ENCODE data around the gene EGLN3. TPM values are rescaled to one million over a fixed set of nuclear protein-coding genes. Genes with fewer than 3 reads are reported as not detected.
"Not testable (repeated sequence)": the region's sequence is repeated elsewhere in the genome, so short reads cannot be mapped to it uniquely, and the experiment has no call there.

EGLN3 gene
- total RNA-seq, 5 donors from 2014 or later (not counting 1 experiment from before 2014, with no cell fraction given) = 3.8 to 15.1 (median 7.6) TPM

DNA sequence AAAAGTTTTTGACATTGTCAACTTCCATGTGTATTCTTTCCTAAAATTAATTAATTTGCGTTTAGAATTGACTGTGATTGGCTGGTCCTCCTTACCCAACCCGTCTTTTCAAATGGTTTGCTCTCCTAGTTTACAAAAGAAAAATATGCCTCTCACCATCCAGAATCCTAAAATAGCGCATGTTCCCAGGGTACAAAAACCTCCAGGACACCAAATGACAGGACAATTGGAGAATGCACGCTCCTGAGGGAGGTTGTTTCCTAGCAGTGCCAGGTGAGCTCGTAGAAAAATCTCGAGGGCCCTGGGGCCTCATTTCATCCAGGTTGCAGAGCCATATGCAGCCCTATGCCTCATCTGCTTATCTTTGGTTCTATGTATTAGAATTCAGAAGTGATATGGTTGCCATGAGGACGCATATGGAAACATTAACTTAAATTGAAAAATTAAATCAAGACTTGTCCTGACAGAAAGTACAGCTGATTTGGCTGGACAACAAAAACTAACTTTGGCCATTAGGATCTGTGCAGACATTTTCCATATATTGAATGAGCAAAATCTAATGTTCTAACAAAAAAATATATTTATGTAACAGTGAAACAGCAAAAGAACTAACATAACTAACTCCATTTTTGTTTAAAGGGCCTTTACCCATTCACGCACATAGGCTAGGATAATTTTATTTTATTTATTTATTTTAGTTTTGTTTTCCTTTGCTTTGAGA, 28.2 kb upstream of the EGLN3 start:
- ATAC-seq (replicated peaks in 1 of 4) (no peak), DNase-seq (no peak)
- H3K4me3 Mint-ChIP-seq = no peak overlapping the region
- H3K27me3 Mint-ChIP-seq = peaks cover 0 to 2% of the 10 kb centered on the region in 2 donors
- peaks cover 3 to 12% (median 11%) of the 10 kb centered on the region in 3 donors for H3K4me1 Mint-ChIP-seq
- 100% methylated on average over 1 of the region's 8 CpGs for WGBS (ENCODE audit: insufficient coverage)
- Histone ChIP-seq H3K9me3 (no peaks in the 10 kb centered on the region), H3K4me1 (ENCODE audit: control insufficient read depth in 1 of 2, extremely low read depth in 1 of 2, insufficient read depth in 2 of 2, low read length in 2 of 2) (no peaks in the 10 kb centered on the region), H3K27me3 (replicated peaks in 1 of 2; ENCODE audit: control insufficient read depth in 2 of 2, extremely low read depth in 1 of 2, insufficient read depth in 2 of 2, low read length in 1 of 2) (no peaks in the 10 kb centered on the region), H3K4me3 (ENCODE audit: control insufficient read depth in 1 of 2, extremely low read depth in 1 of 2, low read length in 1 of 2) (no peak overlapping the region), H3K27ac (ENCODE audit: low read length) (no peak overlapping the region), H3K36me3 (ENCODE audit: control insufficient read depth in 2 of 2, extremely low read depth in 1 of 2, insufficient read depth in 1 of 2, low read length in 1 of 2) (no peaks in the 10 kb centered on the region)
- H3K36me3 Mint-ChIP-seq = no peaks in the 10 kb centered on the region
- no peak overlapping the region for H3K27ac Mint-ChIP-seq
- H3K9me3 Mint-ChIP-seq = peaks cover 0 to 2% (median 0%) of the 10 kb centered on the region in 3 donors
- POLR2A ChIA-PET = no interaction called here
- CTCF ChIA-PET = no interaction called here

DNA sequence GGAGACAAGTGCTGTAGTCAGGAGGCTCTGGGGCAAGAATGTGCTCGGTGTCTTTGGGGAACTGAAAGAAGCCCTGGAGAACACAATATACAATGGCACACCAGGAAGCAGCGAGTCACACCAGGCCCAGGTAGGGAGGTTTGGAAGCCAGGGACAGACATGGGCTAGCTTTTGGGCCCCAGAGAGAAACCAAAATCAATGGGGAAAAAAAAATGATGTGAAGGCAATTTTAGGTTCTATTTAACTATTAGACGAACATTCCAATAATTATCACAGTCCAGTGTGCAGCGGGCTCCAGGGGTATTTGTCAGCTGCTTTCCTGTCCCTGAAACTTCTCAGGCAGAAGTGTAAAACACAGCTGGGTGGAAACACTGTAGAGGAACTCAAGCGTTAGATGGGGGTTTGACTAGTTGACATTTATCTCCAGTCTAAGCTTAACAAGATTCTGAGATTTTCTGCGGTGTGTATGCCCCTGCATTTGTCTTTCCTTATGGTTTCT, 21.8 kb upstream of the EGLN3 start:
- CTCF ChIA-PET = interaction anchor here (0.7 to 0.8 kb wide), 2 partner anchors 26 to 132 kb away, joined by 4 to 7 read pairs; no protein-coding TSS in a partner anchor
- DNase-seq = no peak
- Mint-ChIP-seq H3K4me3 (no peak overlapping the region), H3K36me3 (peaks cover 3% of the 10 kb centered on the region), H3K27me3 (no peaks in the 10 kb centered on the region), H3K27ac (no peak overlapping the region), H3K9me3 (peaks cover 4 to 10% (median 6%) of the 10 kb centered on the region in 3 donors), H3K4me1 (peaks cover 0 to 3% (median 0%) of the 10 kb centered on the region in 3 donors)
- no peaks in the 10 kb centered on the region for H3K9me3 ChIP-seq
- no peak for ATAC-seq (replicated peaks in 1 of 4)
- no peaks in the 10 kb centered on the region for H3K36me3 ChIP-seq (ENCODE audit: control insufficient read depth in 2 of 2, extremely low read depth in 1 of 2, insufficient read depth in 1 of 2, low read length in 1 of 2)
- no peak overlapping the region for H3K27ac ChIP-seq (ENCODE audit: low read length)
- H3K4me3 ChIP-seq (ENCODE audit: control insufficient read depth in 1 of 2, extremely low read depth in 1 of 2, low read length in 1 of 2) = no peak overlapping the region
- no peaks in the 10 kb centered on the region for H3K4me1 ChIP-seq (ENCODE audit: control insufficient read depth in 1 of 2, extremely low read depth in 1 of 2, insufficient read depth in 2 of 2, low read length in 2 of 2)
- 80% methylated on average over 1 of the region's 6 CpGs for WGBS (ENCODE audit: insufficient coverage)
- POLR2A ChIA-PET = no interaction called here
- no peaks in the 10 kb centered on the region for H3K27me3 ChIP-seq (replicated peaks in 1 of 2; ENCODE audit: control insufficient read depth in 2 of 2, extremely low read depth in 1 of 2, insufficient read depth in 2 of 2, low read length in 1 of 2)

DNA sequence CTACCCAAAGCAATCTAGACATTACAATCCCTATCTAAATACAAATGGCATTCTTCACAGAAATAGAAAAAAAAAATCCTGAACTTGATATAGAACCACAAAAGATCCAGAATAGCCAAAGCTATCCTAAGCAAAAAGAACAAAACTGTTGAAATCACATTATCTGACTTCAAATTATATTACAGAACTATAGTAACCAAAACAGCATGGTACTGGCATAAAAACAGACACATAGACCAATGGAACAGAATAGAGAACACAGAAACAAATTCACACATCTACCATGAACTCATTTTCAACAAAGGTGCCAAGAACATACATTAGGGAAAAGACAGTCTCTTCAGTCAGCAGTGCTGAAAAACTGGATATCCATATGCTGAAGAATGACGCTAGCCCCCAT, 19.0 kb upstream of the EGLN3 start:
- H3K4me3 ChIP-seq (ENCODE audit: control insufficient read depth in 1 of 2, extremely low read depth in 1 of 2, low read length in 1 of 2); H3K27me3 ChIP-seq (replicated peaks in 1 of 2; ENCODE audit: control insufficient read depth in 2 of 2, extremely low read depth in 1 of 2, insufficient read depth in 2 of 2, low read length in 1 of 2); H3K4me1 Mint-ChIP-seq; H3K27ac ChIP-seq (ENCODE audit: low read length); DNase-seq; H3K36me3 ChIP-seq (ENCODE audit: control insufficient read depth in 2 of 2, extremely low read depth in 1 of 2, insufficient read depth in 1 of 2, low read length in 1 of 2); ATAC-seq (replicated peaks in 1 of 4); H3K4me1 ChIP-seq (ENCODE audit: control insufficient read depth in 1 of 2, extremely low read depth in 1 of 2, insufficient read depth in 2 of 2, low read length in 2 of 2); CTCF ChIA-PET; H3K4me3 Mint-ChIP-seq; H3K9me3 ChIP-seq; POLR2A ChIA-PET; H3K36me3 Mint-ChIP-seq; H3K27me3 Mint-ChIP-seq; H3K27ac Mint-ChIP-seq: not testable (repeated sequence)
- H3K9me3 Mint-ChIP-seq = peaks cover 4 to 10% (median 6%) of the 10 kb centered on the region in 3 donors
- no CpG with 5 or more reads among the region's 1 CpG for WGBS (ENCODE audit: insufficient coverage)

DNA sequence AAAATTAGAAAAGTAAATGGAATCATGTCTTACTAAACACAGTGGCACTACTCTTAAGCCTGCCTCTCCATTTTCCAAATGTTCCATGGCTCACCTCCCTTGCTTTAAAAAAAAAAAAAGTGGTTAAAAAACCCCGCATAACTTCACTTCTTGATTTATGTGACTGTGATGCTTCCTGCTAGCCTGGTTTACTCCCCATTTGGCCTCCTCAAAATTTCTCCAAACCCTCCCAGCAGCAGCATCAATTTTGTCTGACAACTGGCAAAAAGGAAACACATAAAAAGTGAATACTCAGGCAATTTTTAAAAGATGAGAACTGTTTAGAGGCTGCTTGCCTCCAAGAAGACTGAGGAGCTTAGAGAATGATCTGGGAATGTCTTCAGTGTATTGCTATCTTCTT, 17.8 kb upstream of the EGLN3 start:
- peaks cover 0 to 3% (median 0%) of the 10 kb centered on the region in 3 donors for H3K4me1 Mint-ChIP-seq
- no peak for DNase-seq
- Histone ChIP-seq H3K4me3 (ENCODE audit: control insufficient read depth in 1 of 2, extremely low read depth in 1 of 2, low read length in 1 of 2) (no peak overlapping the region), H3K27ac (ENCODE audit: low read length) (no peak overlapping the region), H3K27me3 (replicated peaks in 1 of 2; ENCODE audit: control insufficient read depth in 2 of 2, extremely low read depth in 1 of 2, insufficient read depth in 2 of 2, low read length in 1 of 2) (no peaks in the 10 kb centered on the region), H3K36me3 (ENCODE audit: control insufficient read depth in 2 of 2, extremely low read depth in 1 of 2, insufficient read depth in 1 of 2, low read length in 1 of 2) (no peaks in the 10 kb centered on the region), H3K4me1 (ENCODE audit: control insufficient read depth in 1 of 2, extremely low read depth in 1 of 2, insufficient read depth in 2 of 2, low read length in 2 of 2) (no peaks in the 10 kb centered on the region), H3K9me3 (no peaks in the 10 kb centered on the region)
- H3K4me3 Mint-ChIP-seq = no peak overlapping the region
- H3K27me3 Mint-ChIP-seq = peaks cover 0 to 3% of the 10 kb centered on the region in 2 donors
- ChIA-PET CTCF (no interaction called here), POLR2A (no interaction called here)
- H3K9me3 Mint-ChIP-seq = peaks cover 4 to 10% (median 6%) of the 10 kb centered on the region in 3 donors
- no peak for ATAC-seq (replicated peaks in 1 of 4)
- H3K27ac Mint-ChIP-seq = no peak overlapping the region
- peaks cover 3% of the 10 kb centered on the region for H3K36me3 Mint-ChIP-seq
- no CpG with 5 or more reads among the region's 1 CpG for WGBS (ENCODE audit: insufficient coverage)

DNA sequence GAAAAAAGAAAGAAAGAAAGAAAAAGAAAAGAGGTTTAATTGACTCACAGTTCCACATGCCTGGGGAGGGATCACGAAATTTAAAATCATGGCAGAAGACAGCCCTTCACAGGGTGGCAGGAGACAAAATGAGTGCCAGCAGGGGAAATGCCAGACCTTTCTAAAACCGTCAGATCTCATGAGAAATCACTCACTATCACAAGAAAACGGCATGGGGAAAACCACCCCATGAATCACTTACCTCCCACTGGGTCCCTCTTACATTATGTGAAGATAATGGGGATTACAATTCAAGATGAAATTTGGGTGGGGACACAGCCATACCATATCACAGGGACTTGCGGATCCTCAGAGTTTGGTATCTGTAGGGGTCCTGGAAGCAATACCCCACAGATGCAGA, 16.3 kb upstream of the EGLN3 start:
- Histone ChIP-seq H3K4me3 (ENCODE audit: control insufficient read depth in 1 of 2, extremely low read depth in 1 of 2, low read length in 1 of 2) (no peak overlapping the region), H3K27ac (ENCODE audit: low read length) (no peak overlapping the region), H3K27me3 (replicated peaks in 1 of 2; ENCODE audit: control insufficient read depth in 2 of 2, extremely low read depth in 1 of 2, insufficient read depth in 2 of 2, low read length in 1 of 2) (no peaks in the 10 kb centered on the region), H3K36me3 (ENCODE audit: control insufficient read depth in 2 of 2, extremely low read depth in 1 of 2, insufficient read depth in 1 of 2, low read length in 1 of 2) (no peaks in the 10 kb centered on the region), H3K4me1 (ENCODE audit: control insufficient read depth in 1 of 2, extremely low read depth in 1 of 2, insufficient read depth in 2 of 2, low read length in 2 of 2) (no peaks in the 10 kb centered on the region), H3K9me3 (no peaks in the 10 kb centered on the region)
- ATAC-seq (replicated peaks in 1 of 4) (no peak), DNase-seq (no peak)
- H3K4me3 Mint-ChIP-seq = no peak overlapping the region
- H3K4me1 Mint-ChIP-seq = no peaks in the 10 kb centered on the region
- no peak overlapping the region for H3K27ac Mint-ChIP-seq
- peaks cover 4 to 17% (median 11%) of the 10 kb centered on the region in 3 donors for H3K9me3 Mint-ChIP-seq
- POLR2A ChIA-PET = no interaction called here
- CTCF ChIA-PET = no interaction called here
- H3K27me3 Mint-ChIP-seq = peaks cover 0 to 3% of the 10 kb centered on the region in 2 donors
- WGBS (ENCODE audit: insufficient coverage) = no CpG with 5 or more reads among the region's 4 CpGs
- peaks cover 8% of the 10 kb centered on the region for H3K36me3 Mint-ChIP-seq

DNA sequence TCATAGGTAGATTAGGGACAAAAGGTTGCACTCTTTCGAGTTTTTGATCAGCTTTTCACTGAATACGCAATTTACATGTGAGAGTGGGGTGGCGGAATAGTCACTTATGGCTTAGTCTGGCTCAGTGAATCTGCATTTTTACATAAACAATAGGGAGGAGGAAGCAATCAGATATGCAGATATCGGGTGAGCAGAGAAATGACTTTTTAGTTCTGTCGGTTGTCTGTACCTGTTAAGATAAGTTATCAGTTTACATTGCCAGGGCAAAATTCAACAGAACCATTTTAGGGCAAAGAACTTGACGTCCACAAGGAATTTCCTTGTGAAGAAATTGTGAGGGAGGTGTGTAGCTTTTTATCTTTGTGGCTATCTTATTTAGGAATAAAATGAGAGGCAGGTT, 15.4 kb upstream of the EGLN3 start:
- POLR2A ChIA-PET = no interaction called here
- DNase-seq = no peak
- peaks cover 8% of the 10 kb centered on the region for H3K36me3 Mint-ChIP-seq
- H3K27me3 Mint-ChIP-seq = peaks cover 0 to 3% of the 10 kb centered on the region in 2 donors
- Histone ChIP-seq H3K4me3 (ENCODE audit: control insufficient read depth in 1 of 2, extremely low read depth in 1 of 2, low read length in 1 of 2) (no peak overlapping the region), H3K4me1 (ENCODE audit: control insufficient read depth in 1 of 2, extremely low read depth in 1 of 2, insufficient read depth in 2 of 2, low read length in 2 of 2) (no peaks in the 10 kb centered on the region), H3K9me3 (no peaks in the 10 kb centered on the region), H3K36me3 (ENCODE audit: control insufficient read depth in 2 of 2, extremely low read depth in 1 of 2, insufficient read depth in 1 of 2, low read length in 1 of 2) (no peaks in the 10 kb centered on the region), H3K27ac (ENCODE audit: low read length) (no peak overlapping the region), H3K27me3 (replicated peaks in 1 of 2; ENCODE audit: control insufficient read depth in 2 of 2, extremely low read depth in 1 of 2, insufficient read depth in 2 of 2, low read length in 1 of 2) (no peaks in the 10 kb centered on the region)
- H3K4me3 Mint-ChIP-seq = no peak overlapping the region
- WGBS (ENCODE audit: insufficient coverage) = 83% methylated on average over 5 of the region's 6 CpGs
- no peak for ATAC-seq (replicated peaks in 1 of 4)
- peaks cover 0 to 2% (median 0%) of the 10 kb centered on the region in 3 donors for H3K4me1 Mint-ChIP-seq
- no peak overlapping the region for H3K27ac Mint-ChIP-seq
- CTCF ChIA-PET = no interaction called here
- H3K9me3 Mint-ChIP-seq = peaks cover 4 to 18% (median 12%) of the 10 kb centered on the region in 3 donors
